IPS DF 6.9 (cell line): Measurements from ENCODE around the gene AOAH.

ENCODE experiments used
- DNase-seq: peaks from one replicate; pipeline ENCODE4 v3.0.0-alpha.2; 2013; ENCODE audit warnings: low read depth, low spot score
- H3K27ac ChIP-seq: one replicate; pipeline ENCODE4 v1.5.1; 2013; ENCODE audit warnings: low read length, control low read depth
- H3K27me3 ChIP-seq: 2 replicates; pipeline ENCODE4 v1.6.1; 2013; ENCODE audit warnings: mild to moderate bottlenecking, low read length; ENCODE audit not compliant: control insufficient read depth, insufficient read depth
- H3K36me3 ChIP-seq: 2 replicates; pipeline ENCODE4 v1.6.1; 2013; ENCODE audit warnings: low read length; ENCODE audit not compliant: control insufficient read depth, insufficient read depth
- H3K4me1 ChIP-seq: 2 replicates; pipeline ENCODE4 v1.6.1; 2013; ENCODE audit warnings: low read length; ENCODE audit not compliant: control insufficient read depth, insufficient read depth
- H3K4me3 ChIP-seq: 2 replicates; pipeline ENCODE4 v1.5.1; 2013; ENCODE audit warnings: mild to moderate bottlenecking, low read length
- H3K9me3 ChIP-seq: 2 replicates; pipeline ENCODE4 v1.6.1; 2013; ENCODE audit warnings: low read length, inconsistent platforms; ENCODE audit not compliant: control insufficient read depth, insufficient read depth
- WGBS: extraction: QIAGEN DNeasy Blood & Tissue Kit; methylation state at CpG from one replicate; pipeline ENCODE4 v1.1.7; 2013; ENCODE audit warnings: mixed read lengths, missing lambda C conversion rate; ENCODE audit not compliant: insufficient read length, insufficient coverage; 5-methylcytosine and 5-hydroxymethylcytosine counted together

Gene AOAH

GRCh38 chr7:36673703-36674102 is 50.6 kb downstream of the AOAH start:
- DNase-seq = no peak
- H3K4me1 ChIP-seq = no peaks in the 10 kb centered on the region
- no peaks in the 10 kb centered on the region for H3K9me3 ChIP-seq
- H3K4me3 ChIP-seq = no peak overlapping the region
- 100% methylated on average over 2 of the region's 6 CpGs for WGBS
- H3K27me3 ChIP-seq = no peaks in the 10 kb centered on the region
- H3K36me3 ChIP-seq = no peaks in the 10 kb centered on the region
- H3K27ac ChIP-seq = no peak overlapping the region

GRCh38 chr7:36671432-36671829 is 52.9 kb downstream of the AOAH start:
- WGBS = no CpG with 5 or more reads among the region's 6 CpGs

GRCh38 chr7:36670585-36671431 is 53.5 kb downstream of the AOAH start:
- Histone ChIP-seq H3K9me3 (no peaks in the 10 kb centered on the region), H3K4me3 (no peak overlapping the region), H3K4me1 (no peaks in the 10 kb centered on the region), H3K27me3 (no peaks in the 10 kb centered on the region), H3K27ac (no peak overlapping the region), H3K36me3 (no peaks in the 10 kb centered on the region)
- peak; percentile 75 for DNase-seq
- no CpG with 5 or more reads among the region's 17 CpGs for WGBS

More at GRCh38 chr7:36671432-36671829, 52.9 kb downstream of the AOAH start:
- H3K27ac ChIP-seq = no peak overlapping the region
- no peaks in the 10 kb centered on the region for H3K4me1 ChIP-seq
- no peaks in the 10 kb centered on the region for H3K27me3 ChIP-seq
- H3K9me3 ChIP-seq = no peaks in the 10 kb centered on the region
- H3K4me3 ChIP-seq = no peak overlapping the region
- H3K36me3 ChIP-seq = no peaks in the 10 kb centered on the region
- no peak for DNase-seq

GRCh38 chr7:36668750-36669149 is 55.5 kb downstream of the AOAH start:
- Histone ChIP-seq H3K4me3 (no peak overlapping the region), H3K9me3 (no peaks in the 10 kb centered on the region), H3K27ac (no peak overlapping the region), H3K36me3 (no peaks in the 10 kb centered on the region), H3K4me1 (no peaks in the 10 kb centered on the region), H3K27me3 (no peaks in the 10 kb centered on the region)
- WGBS = no CpG with 5 or more reads among the region's 3 CpGs
- DNase-seq = no peak

GRCh38 chr7:36668080-36668479 is 56.2 kb downstream of the AOAH start:
- whole genome bisulfite sequencing = no CpG with 5 or more reads among the region's 3 CpGs
- Histone ChIP-seq H3K9me3 (no peaks in the 10 kb centered on the region), H3K36me3 (no peaks in the 10 kb centered on the region), H3K4me1 (no peaks in the 10 kb centered on the region), H3K4me3 (no peak overlapping the region), H3K27me3 (no peaks in the 10 kb centered on the region), H3K27ac (no peak overlapping the region)
- no peak for DNase-seq

- WGBS = no CpG with 5 or more reads among the region's 2 CpGs
- H3K4me3 ChIP-seq = no peak overlapping the region
- H3K27me3 ChIP-seq = no peaks in the 10 kb centered on the region
Measured at GRCh38 chr7:36667007-36667745, 57.1 kb downstream of the AOAH start.

GRCh38 chr7:36663481-36663880 is 60.8 kb downstream of the AOAH start:
- Histone ChIP-seq H3K36me3 (no peaks in the 10 kb centered on the region), H3K27ac (no peak overlapping the region), H3K27me3 (no peaks in the 10 kb centered on the region), H3K4me3 (no peak overlapping the region), H3K9me3 (no peaks in the 10 kb centered on the region), H3K4me1 (peaks cover 3% of the 10 kb centered on the region)
- no peak for DNase-seq
- WGBS = no CpG with 5 or more reads among the region's 4 CpGs

More at GRCh38 chr7:36667007-36667745, 57.1 kb downstream of the AOAH start:
- H3K9me3 ChIP-seq = no peaks in the 10 kb centered on the region
- DNase-seq = no peak
- H3K4me1 ChIP-seq = no peaks in the 10 kb centered on the region
- no peak overlapping the region for H3K27ac ChIP-seq
- no peaks in the 10 kb centered on the region for H3K36me3 ChIP-seq

GRCh38 chr7:36661135-36661840 is 63.0 kb downstream of the AOAH start:
- WGBS = no CpG with 5 or more reads among the region's 7 CpGs
- Histone ChIP-seq H3K27ac (no peak overlapping the region), H3K4me3 (no peak overlapping the region), H3K27me3 (no peaks in the 10 kb centered on the region), H3K9me3 (no peaks in the 10 kb centered on the region), H3K4me1 (peaks cover 3% of the 10 kb centered on the region), H3K36me3 (no peaks in the 10 kb centered on the region)
- no peak for DNase-seq

- Histone ChIP-seq H3K9me3 (no peaks in the 10 kb centered on the region), H3K4me1 (peaks cover 3% of the 10 kb centered on the region), H3K27ac (no peak overlapping the region), H3K27me3 (no peaks in the 10 kb centered on the region), H3K4me3 (no peak overlapping the region), H3K36me3 (no peaks in the 10 kb centered on the region)
- no peak for DNase-seq
- WGBS = no CpG with 5 or more reads among the region's 13 CpGs
Measured at GRCh38 chr7:36659638-36660341, 64.5 kb downstream of the AOAH start.

- no peak for DNase-seq
- Histone ChIP-seq H3K36me3 (no peaks in the 10 kb centered on the region), H3K4me3 (no peak overlapping the region), H3K9me3 (no peaks in the 10 kb centered on the region), H3K27ac (no peak overlapping the region), H3K4me1 (peaks cover 3% of the 10 kb centered on the region), H3K27me3 (no peaks in the 10 kb centered on the region)
- WGBS = no CpG with 5 or more reads among the region's 4 CpGs
Measured at GRCh38 chr7:36659172-36659516, 65.2 kb downstream of the AOAH start.
